ENCODE measurements around the gene CD247.
"Not testable (repeated sequence)": the region's sequence is repeated elsewhere in the genome, so short reads cannot be mapped to it uniquely, and the experiment has no call there.

Gene CD247

DNA sequence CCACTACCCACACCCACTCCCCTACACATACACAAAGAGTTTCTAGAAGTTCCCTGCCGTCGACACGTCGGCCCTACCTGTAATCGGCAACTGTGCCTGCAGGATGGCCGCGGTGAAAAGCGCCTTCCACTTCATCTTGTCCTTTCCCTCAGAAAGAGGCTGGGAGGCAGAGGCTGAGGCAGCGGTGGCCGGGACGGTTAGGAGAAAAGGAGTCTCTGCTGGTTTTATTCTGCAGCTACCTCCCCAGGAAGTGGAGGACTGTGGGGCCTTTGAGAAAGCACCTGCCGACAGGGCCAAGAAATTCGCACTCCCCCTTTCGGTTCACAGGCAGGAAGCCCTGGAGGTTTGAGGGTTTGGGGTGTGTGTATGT is at the start of gene CD247:
TSS of gene CD247 (minus strand) at position 199 of the 370 bp plus-strand sequence. CDS start at position 135, 64 bp downstream.
- in situ Hi-C loops (cut with MboI; ENCODE audit: low sequenced_read_pairs), result no loop called here

- in situ Hi-C loops (cut with MboI; ENCODE audit: low sequenced_read_pairs), result no loop called here
Measured at GRCh38 chr1:167567663-167568062, 49.3 kb upstream of the CD247 start.

- in situ Hi-C loops (cut with MboI; ENCODE audit: low sequenced_read_pairs), result no loop called here
Measured at GRCh38 chr1:167566766-167567165, 48.4 kb upstream of the CD247 start.

GRCh38 chr1:167565922-167566321 is 47.6 kb upstream of the CD247 start:
- in situ Hi-C loops (cut with MboI; ENCODE audit: low sequenced_read_pairs), result no loop called here

DNA sequence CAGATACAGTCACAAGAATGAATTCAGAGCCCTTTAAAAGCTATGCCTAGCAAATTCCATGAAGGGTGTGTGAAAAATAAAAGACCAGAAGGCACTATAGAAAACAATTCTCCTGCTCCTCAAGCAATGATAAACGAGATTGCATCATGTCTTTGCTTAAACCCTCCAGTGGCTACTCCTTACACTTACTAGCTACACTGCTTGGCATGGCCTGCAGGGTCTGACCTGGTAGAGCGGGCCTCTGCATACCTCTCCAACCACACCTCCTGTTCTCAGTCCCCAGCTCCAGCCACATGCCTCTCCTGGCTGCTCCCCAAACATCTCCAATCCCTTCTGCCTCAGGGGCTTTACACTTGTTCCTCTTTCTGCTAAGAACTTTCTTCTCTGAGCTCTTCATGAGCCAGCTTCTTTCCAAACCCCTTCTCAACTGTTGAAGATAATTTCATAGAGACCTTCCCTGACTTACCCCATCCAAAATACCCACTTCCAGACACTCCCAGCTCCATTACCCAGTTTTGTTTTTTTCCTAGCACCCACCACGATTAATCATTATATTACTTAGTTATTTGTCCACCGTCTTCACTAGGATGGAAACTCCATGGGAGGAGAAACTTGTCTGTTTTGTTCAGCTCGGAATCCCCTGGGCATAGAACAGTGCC is 46.4 kb upstream of the CD247 start:
- in situ Hi-C loops (cut with MboI; ENCODE audit: low sequenced_read_pairs), result no loop called here

GRCh38 chr1:167563579-167564246 is 45.4 kb upstream of the CD247 start:
- in situ Hi-C loops (cut with MboI; ENCODE audit: low sequenced_read_pairs), result no loop called here

- in situ Hi-C loops (cut with MboI; ENCODE audit: low sequenced_read_pairs), result no loop called here
Measured at GRCh38 chr1:167562702-167563101, 44.4 kb upstream of the CD247 start.

DNA sequence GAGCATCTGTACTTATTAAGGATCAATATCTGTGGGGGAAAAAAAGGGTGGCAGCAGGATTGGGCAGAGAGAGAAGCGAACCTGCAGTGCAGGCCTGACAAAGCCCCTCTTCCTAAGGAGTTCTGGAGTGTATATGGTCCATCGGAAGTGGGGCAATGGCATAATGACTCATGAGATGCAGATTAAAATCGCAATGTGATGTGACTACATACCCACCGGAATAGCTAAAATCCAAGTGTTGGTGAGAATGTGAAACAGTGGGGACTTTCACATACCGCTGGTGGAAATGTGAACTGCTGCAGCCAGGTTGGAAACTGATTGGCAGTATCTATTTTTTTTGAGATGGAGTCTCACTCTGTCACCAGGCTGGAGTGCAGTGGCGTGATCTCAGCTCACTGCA is 43.4 kb upstream of the CD247 start:
- in situ Hi-C loops (cut with MboI; ENCODE audit: low sequenced_read_pairs), result no loop called here

DNA sequence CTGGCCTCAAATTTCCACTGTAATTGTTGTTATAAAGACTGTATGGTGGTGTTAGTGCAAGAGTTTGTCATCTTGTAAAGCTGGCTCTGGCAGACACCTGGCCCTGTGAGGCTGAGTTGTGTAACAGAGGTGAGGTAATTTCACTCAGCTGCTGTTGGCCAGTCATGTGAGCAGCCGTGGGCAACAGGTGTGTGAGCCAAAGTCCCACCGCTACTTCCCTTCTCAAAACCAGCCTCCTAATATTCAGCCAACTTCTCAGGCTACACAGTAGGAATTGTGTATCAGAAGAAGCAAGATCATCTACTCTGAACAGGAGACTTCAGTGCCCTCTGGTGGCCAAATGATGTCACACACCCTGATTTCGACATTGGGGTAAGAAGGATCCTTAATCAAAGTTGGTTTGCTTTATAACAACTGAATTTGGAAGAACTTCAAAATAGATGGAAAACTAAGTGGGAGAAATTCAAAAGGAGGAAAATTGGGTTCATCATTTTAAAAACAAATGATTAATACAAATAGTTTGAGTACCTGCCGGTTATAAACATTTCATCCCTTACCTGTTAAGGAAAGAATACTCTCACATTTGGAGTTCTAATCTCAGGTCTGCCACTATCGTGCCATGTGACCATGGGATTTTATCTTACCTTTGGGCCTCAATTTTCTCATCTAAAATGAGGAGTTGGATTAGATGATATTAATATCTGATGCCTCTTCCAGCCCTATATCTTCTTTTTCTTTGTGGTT is 37.8 kb upstream of the CD247 start:
- in situ Hi-C loops (cut with MboI; ENCODE audit: low sequenced_read_pairs), result no loop called here

GRCh38 chr1:167555072-167555471 is 36.7 kb upstream of the CD247 start:
- in situ Hi-C loops (cut with MboI; ENCODE audit: low sequenced_read_pairs), result not testable (repeated sequence)

DNA sequence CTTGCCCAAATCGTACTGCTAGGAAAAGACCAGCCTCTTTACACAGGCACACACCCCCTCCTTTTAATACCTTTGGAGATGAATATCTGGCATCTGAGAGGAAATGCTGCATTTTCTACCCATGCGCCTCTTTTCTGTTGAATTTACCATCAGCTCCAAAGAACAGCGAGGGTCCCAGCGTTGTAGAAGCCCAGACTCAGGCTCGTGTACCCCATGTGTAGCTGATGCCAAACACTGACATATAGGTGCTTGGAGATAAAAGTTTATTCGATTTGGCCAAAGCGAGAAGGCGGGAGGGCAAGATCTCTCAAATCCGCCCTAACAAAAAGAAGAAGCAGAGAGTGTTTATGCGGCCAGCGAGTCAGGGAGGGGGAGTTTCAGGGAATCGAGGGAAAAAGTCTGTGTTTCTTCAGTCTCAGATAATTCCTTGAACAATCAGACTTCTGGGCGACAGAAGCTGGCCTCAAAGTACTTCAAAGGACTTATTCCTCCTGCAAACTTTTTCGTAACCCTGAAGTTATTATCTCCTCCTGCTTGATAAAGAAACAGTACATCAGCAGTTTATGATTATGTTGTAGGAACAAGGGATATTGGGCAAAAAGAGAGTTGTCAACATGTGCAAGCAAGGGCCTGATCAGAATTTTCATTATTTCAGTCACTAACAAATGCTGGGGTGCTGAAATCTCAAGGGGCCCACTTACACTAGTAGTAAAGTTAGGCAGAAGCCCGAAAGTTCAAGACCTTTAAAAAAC is 35.9 kb upstream of the CD247 start:
- in situ Hi-C loops (cut with MboI; ENCODE audit: low sequenced_read_pairs), result no loop called here

GRCh38 chr1:167553136-167554027 is 35.1 kb upstream of the CD247 start, which contains the start of gene CREG1:
Gene CREG1, minus strand, starts transcription at chr1:167553762.
- in situ Hi-C loops (cut with MboI; ENCODE audit: low sequenced_read_pairs), result no loop called here

DNA sequence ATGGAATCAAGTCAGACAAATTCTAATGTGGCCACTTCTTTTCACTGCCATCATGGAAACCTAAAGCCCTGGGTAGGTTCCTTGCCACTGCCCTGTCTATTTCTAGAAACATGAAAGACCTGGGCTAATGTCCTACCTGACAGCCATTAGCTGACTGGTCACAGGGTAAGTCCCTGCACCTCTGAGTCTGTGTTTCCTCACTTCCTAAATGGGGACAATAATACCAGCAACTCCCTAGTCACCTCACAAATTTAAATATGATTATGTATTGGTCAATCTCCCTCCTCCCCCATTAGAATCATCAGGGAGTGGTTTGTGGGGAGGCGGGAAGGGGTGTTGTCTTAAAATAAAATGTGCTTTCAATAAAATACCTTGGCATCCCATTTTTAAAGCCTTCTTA is 33.0 kb upstream of the CD247 start:
- in situ Hi-C loops (cut with MboI; ENCODE audit: low sequenced_read_pairs), result no loop called here

- in situ Hi-C loops (cut with MboI; ENCODE audit: low sequenced_read_pairs), result loop anchor here (25.0 kb wide), 1 partner anchor 636 kb away; no protein-coding TSS in a partner anchor
Measured at GRCh38 chr1:167548059-167548932, 30.0 kb upstream of the CD247 start.

GRCh38 chr1:167546935-167547334 is 28.6 kb upstream of the CD247 start:
- in situ Hi-C loops (cut with MboI; ENCODE audit: low sequenced_read_pairs), result loop anchor here (25.0 kb wide), 1 partner anchor 635 kb away; no protein-coding TSS in a partner anchor

GRCh38 chr1:167545349-167545748 is 27.0 kb upstream of the CD247 start:
- in situ Hi-C loops (cut with MboI; ENCODE audit: low sequenced_read_pairs), result loop anchor here (25.0 kb wide), 1 partner anchor 633 kb away; no protein-coding TSS in a partner anchor

DNA sequence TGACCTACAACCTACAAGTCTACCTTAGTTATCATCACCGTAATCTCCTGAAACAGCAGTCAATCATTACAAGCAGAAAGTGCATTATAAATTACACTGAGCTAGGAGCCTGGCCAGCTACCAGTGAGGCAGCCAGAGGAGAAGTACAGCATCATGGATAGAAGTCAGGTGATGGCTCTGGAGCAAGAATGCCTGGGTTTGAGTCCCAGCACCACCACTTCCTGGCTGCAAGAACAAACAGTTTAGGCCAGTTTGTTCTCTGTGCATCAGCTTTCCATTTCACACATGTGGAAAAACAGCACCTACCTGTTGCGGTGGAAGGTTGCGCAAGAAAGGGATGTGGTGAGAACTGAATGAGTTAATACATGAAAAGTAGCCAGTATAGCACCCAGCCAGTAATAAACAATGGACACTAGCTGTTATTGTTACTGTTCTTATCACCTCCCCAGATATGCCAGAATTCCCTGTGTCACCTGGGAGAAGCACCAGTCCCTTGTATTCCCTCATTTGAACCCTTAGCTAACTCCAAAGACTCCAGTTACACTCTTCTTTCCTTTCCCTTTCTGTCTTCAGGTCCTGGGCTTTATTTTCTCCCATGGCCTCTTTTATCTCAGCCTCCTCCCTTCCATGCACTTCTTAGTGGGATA is 26.2 kb upstream of the CD247 start:
- in situ Hi-C loops (cut with MboI; ENCODE audit: low sequenced_read_pairs), result loop anchor here (25.0 kb wide), 1 partner anchor 632 kb away; no protein-coding TSS in a partner anchor
